WTC11 (cell line): ENCODE results near the gene PHC2. TPM values are rescaled to one million over a fixed set of nuclear protein-coding genes. Genes with fewer than 3 reads are reported as not detected.

ENCODE experiments used
- ATAC-seq: fragments of 200-7000 bp; cut with Tn5 transposase; 2 replicates; pipeline ENCODE4 v1.10.0; 2021; ENCODE audit warnings: mild to moderate bottlenecking, moderate library complexity
- CTCF ChIA-PET: fragments of 300-600 bp; sonication (Branson Sonifier 250); formaldehyde crosslinking; loops from one replicate; lab custom pipeline; 2021; ENCODE audit warnings: antibody characterized with exemption; lab: Charles Lee
- POLR2A ChIA-PET: fragments of 350-600 bp; sonication (Branson Sonifier 250); formaldehyde crosslinking; loops from one replicate; lab custom pipeline; 2021; ENCODE audit warnings: antibody characterized with exemption; lab: Charles Lee
- DNase-seq: peaks from one replicate; pipeline ENCODE4 v3.0.0; 2021; ENCODE audit warnings: low spot score
- H3K27ac Mint-ChIP-seq: 2 replicates; pipeline ENCODE4 v1.8.0; 2021; ENCODE audit warnings: mixed read lengths
- H3K27me3 Mint-ChIP-seq: 2 replicates; pipeline ENCODE4 v1.8.0; 2021; ENCODE audit warnings: low read depth, mild to moderate bottlenecking, moderate library complexity, mixed read lengths
- H3K36me3 Mint-ChIP-seq: 2 replicates; pipeline ENCODE4 v1.8.0; 2021; ENCODE audit warnings: mixed read lengths
- H3K4me1 Mint-ChIP-seq: 2 replicates; pipeline ENCODE4 v1.8.0; 2022; ENCODE audit warnings: mixed read lengths
- H3K4me3 Mint-ChIP-seq: 2 replicates; pipeline ENCODE4 v1.8.0; 2021; ENCODE audit warnings: mild to moderate bottlenecking, moderate library complexity, mixed read lengths
- H3K9me3 Mint-ChIP-seq: 2 replicates; pipeline ENCODE4 v1.8.0; 2021; ENCODE audit warnings: mixed read lengths
- FOXJ3 ChIP-seq: sonication (generic); formaldehyde crosslinking; IDR thresholded peaks from 2 replicates; pipeline ENCODE4 v1.9.0; 2021; ENCODE audit warnings: missing genetic modification reagents, mild to moderate bottlenecking, borderline replicate concordance
- FOXP1 ChIP-seq: sonication (generic); formaldehyde crosslinking; IDR thresholded peaks from 2 replicates; pipeline ENCODE4 v1.8.0; 2022; ENCODE audit warnings: missing genetic modification reagents, mild to moderate bottlenecking, moderate library complexity, borderline replicate concordance
- GTF2I ChIP-seq: fragments of 250-450 bp; sonication (Bioruptor Pico); conservative IDR thresholded peaks from 2 replicates; pipeline ENCODE4 v1.4.0; 2021; ENCODE audit warnings: mild to moderate bottlenecking
- NR1H2 ChIP-seq: sonication (generic); formaldehyde crosslinking; IDR thresholded peaks from 2 replicates; pipeline ENCODE4 v1.9.0; 2021; ENCODE audit warnings: mild to moderate bottlenecking, moderate library complexity, missing genetic modification reagents
- NR2C2 ChIP-seq: sonication (generic); formaldehyde crosslinking; IDR thresholded peaks from 2 replicates; pipeline ENCODE4 v1.8.0; 2022; ENCODE audit warnings: mild to moderate bottlenecking, missing genetic modification reagents
- OVOL2 ChIP-seq: fragments of 250-450 bp; sonication (Bioruptor Pico); IDR thresholded peaks from 2 replicates; pipeline ENCODE4 v1.9.0; 2021; ENCODE audit warnings: mild to moderate bottlenecking, borderline replicate concordance
- RELA ChIP-seq: sonication (generic); formaldehyde crosslinking; IDR thresholded peaks from 2 replicates; pipeline ENCODE4 v1.8.1; 2022; ENCODE audit warnings: missing genetic modification reagents, mild to moderate bottlenecking, borderline replicate concordance
- RORB ChIP-seq: fragments of 250-450 bp; sonication (Bioruptor Pico); IDR thresholded peaks from 2 replicates; pipeline ENCODE4 v1.9.0; 2021; ENCODE audit warnings: mild to moderate bottlenecking
- TP53 ChIP-seq: sonication (generic); formaldehyde crosslinking; IDR thresholded peaks from 2 replicates; pipeline ENCODE4 v1.8.1; 2023; ENCODE audit warnings: mild to moderate bottlenecking, missing genetic modification reagents
- ZBTB21 ChIP-seq: sonication (generic); formaldehyde crosslinking; IDR thresholded peaks from 2 replicates; pipeline ENCODE4 v1.8.1; 2023; ENCODE audit warnings: mild to moderate bottlenecking, missing genetic modification reagents, borderline replicate concordance
- ZNF138 ChIP-seq: sonication (generic); formaldehyde crosslinking; conservative IDR thresholded peaks from 2 replicates; pipeline ENCODE4 v1.8.1; 2022; ENCODE audit warnings: mild to moderate bottlenecking, moderate library complexity, missing genetic modification reagents
- ZNF416 ChIP-seq: fragments of 250-450 bp; sonication (Bioruptor Pico); IDR thresholded peaks from 2 replicates; pipeline ENCODE4 v1.9.0; 2021; ENCODE audit warnings: mild to moderate bottlenecking, inconsistent platforms
- ZNF671 ChIP-seq: fragments of 250-450 bp; sonication (Bioruptor Pico); IDR thresholded peaks from 2 replicates; pipeline ENCODE4 v1.8.0; 2021; ENCODE audit warnings: mild to moderate bottlenecking
- total RNA-seq: library from RNA; stranded (reverse); gene quantifications from 3 replicates; pipeline ENCODE4 v1.2.3, GENCODE V29; 2021
- TF ChIP-seq, protein P1 (sequence below): sonication (generic); formaldehyde crosslinking; IDR thresholded peaks from 2 replicates; pipeline ENCODE4 v1.8.0; 2022; ENCODE audit warnings: mild to moderate bottlenecking, missing genetic modification reagents
- TF ChIP-seq, protein P2 (sequence below): fragments of 250-450 bp; sonication (Bioruptor Pico); IDR thresholded peaks from 2 replicates; pipeline ENCODE4 v1.9.0; 2021; ENCODE audit warnings: mild to moderate bottlenecking, borderline replicate concordance
- TF ChIP-seq, protein P3 (sequence below): sonication (generic); formaldehyde crosslinking; IDR thresholded peaks from 2 replicates; pipeline ENCODE4 v1.8.1; 2023; ENCODE audit warnings: mild to moderate bottlenecking, missing genetic modification reagents
- TF ChIP-seq, protein P4 (sequence below): sonication (generic); formaldehyde crosslinking; IDR thresholded peaks from 2 replicates; pipeline ENCODE4 v1.8.0; 2022; ENCODE audit warnings: mild to moderate bottlenecking, missing genetic modification reagents
- TF ChIP-seq, protein P5 (sequence below): sonication (generic); formaldehyde crosslinking; IDR thresholded peaks from 2 replicates; pipeline ENCODE4 v1.8.1; 2023; ENCODE audit warnings: mild to moderate bottlenecking, missing genetic modification reagents, moderate library complexity

The PHC2 gene
- total RNA-seq, 1 experiment from 2014 or later, result 7.0 TPM

DNA sequence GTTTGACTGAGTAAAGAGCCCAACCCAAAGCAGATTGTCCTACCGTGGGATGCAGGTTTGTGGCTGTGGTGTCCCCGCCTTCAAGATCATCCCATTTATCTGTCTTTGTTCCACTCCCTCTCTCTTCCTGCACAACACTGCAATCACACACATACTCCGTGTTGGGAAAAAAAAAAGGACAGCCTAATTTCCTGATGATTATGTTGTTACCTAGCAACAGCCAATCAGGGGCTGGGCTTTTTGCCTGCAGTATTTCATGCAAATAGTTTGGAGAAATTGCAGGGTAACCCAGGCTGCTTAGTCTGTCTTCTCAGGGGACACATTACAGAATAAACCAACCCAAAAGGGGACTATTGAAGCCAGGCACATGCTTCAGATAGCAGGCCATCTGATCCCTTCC lies 38.3 kb downstream of the PHC2 start (continued):
- TF ChIP-seq ZNF138 (no peak), GTF2I (no peak), ZBTB21 (CRISPR knock-in tag) (no peak), RELA (no peak), OVOL2 (CRISPR knock-in tag) (no peak), FOXJ3 (no peak)
- TF ChIP-seq, protein P1, sequence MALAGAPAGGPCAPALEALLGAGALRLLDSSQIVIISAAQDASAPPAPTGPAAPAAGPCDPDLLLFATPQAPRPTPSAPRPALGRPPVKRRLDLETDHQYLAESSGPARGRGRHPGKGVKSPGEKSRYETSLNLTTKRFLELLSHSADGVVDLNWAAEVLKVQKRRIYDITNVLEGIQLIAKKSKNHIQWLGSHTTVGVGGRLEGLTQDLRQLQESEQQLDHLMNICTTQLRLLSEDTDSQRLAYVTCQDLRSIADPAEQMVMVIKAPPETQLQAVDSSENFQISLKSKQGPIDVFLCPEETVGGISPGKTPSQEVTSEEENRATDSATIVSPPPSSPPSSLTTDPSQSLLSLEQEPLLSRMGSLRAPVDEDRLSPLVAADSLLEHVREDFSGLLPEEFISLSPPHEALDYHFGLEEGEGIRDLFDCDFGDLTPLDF (CRISPR knock-in tag), result no peak
- TF ChIP-seq, protein P2, sequence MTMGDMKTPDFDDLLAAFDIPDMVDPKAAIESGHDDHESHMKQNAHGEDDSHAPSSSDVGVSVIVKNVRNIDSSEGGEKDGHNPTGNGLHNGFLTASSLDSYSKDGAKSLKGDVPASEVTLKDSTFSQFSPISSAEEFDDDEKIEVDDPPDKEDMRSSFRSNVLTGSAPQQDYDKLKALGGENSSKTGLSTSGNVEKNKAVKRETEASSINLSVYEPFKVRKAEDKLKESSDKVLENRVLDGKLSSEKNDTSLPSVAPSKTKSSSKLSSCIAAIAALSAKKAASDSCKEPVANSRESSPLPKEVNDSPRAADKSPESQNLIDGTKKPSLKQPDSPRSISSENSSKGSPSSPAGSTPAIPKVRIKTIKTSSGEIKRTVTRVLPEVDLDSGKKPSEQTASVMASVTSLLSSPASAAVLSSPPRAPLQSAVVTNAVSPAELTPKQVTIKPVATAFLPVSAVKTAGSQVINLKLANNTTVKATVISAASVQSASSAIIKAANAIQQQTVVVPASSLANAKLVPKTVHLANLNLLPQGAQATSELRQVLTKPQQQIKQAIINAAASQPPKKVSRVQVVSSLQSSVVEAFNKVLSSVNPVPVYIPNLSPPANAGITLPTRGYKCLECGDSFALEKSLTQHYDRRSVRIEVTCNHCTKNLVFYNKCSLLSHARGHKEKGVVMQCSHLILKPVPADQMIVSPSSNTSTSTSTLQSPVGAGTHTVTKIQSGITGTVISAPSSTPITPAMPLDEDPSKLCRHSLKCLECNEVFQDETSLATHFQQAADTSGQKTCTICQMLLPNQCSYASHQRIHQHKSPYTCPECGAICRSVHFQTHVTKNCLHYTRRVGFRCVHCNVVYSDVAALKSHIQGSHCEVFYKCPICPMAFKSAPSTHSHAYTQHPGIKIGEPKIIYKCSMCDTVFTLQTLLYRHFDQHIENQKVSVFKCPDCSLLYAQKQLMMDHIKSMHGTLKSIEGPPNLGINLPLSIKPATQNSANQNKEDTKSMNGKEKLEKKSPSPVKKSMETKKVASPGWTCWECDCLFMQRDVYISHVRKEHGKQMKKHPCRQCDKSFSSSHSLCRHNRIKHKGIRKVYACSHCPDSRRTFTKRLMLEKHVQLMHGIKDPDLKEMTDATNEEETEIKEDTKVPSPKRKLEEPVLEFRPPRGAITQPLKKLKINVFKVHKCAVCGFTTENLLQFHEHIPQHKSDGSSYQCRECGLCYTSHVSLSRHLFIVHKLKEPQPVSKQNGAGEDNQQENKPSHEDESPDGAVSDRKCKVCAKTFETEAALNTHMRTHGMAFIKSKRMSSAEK (CRISPR knock-in tag), result no peak
- TF ChIP-seq, protein P3, sequence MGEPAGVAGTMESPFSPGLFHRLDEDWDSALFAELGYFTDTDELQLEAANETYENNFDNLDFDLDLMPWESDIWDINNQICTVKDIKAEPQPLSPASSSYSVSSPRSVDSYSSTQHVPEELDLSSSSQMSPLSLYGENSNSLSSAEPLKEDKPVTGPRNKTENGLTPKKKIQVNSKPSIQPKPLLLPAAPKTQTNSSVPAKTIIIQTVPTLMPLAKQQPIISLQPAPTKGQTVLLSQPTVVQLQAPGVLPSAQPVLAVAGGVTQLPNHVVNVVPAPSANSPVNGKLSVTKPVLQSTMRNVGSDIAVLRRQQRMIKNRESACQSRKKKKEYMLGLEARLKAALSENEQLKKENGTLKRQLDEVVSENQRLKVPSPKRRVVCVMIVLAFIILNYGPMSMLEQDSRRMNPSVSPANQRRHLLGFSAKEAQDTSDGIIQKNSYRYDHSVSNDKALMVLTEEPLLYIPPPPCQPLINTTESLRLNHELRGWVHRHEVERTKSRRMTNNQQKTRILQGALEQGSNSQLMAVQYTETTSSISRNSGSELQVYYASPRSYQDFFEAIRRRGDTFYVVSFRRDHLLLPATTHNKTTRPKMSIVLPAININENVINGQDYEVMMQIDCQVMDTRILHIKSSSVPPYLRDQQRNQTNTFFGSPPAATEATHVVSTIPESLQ (CRISPR knock-in tag), result no peak

DNA sequence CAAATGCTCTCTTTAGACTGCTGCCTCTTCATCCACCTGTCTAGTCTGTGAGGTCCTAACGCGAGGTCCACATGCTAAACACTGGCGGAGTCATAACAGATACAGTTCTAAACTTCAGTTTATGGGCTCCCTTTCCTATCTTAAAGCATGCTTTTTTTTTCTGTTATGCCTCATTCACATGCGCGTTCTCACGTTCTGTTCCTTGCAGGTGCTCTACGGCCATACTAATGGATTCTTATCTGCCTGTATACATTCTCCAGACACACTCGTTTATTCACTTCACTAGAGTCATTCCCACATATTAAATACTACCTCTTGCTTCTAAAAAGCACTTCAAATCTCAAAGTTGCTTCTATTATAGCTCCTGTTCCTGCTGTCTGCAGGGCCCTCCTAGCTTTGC lies 38.7 kb downstream of the PHC2 start:
- POLR2A ChIA-PET, result no interaction called here
- Mint-ChIP-seq H3K9me3 (peaks cover 3% of the 10 kb centered on the region; the same call in 1 of the 2 replicates), H3K27me3 (peaks cover 3% of the 10 kb centered on the region; the same call in 1 of the 2 replicates), H3K4me3 (no peak overlapping the region), H3K36me3 (no peaks in the 10 kb centered on the region), H3K4me1 (peaks cover 16% of the 10 kb centered on the region), H3K27ac (no peak overlapping the region)
- CTCF ChIA-PET, result interaction anchor here (1.5 kb wide), 1 partner anchor 97 kb away, joined by 3 read pairs; no protein-coding TSS in a partner anchor
- DNase-seq (no peak), ATAC-seq (no peak)
- TF ChIP-seq FOXP1 (CRISPR knock-in tag), result no peak
- TF ChIP-seq ZNF671 (CRISPR knock-in tag), result no peak
- TF ChIP-seq ZNF416 (CRISPR knock-in tag), result no peak
- TF ChIP-seq FOXJ3, result no peak

DNA sequence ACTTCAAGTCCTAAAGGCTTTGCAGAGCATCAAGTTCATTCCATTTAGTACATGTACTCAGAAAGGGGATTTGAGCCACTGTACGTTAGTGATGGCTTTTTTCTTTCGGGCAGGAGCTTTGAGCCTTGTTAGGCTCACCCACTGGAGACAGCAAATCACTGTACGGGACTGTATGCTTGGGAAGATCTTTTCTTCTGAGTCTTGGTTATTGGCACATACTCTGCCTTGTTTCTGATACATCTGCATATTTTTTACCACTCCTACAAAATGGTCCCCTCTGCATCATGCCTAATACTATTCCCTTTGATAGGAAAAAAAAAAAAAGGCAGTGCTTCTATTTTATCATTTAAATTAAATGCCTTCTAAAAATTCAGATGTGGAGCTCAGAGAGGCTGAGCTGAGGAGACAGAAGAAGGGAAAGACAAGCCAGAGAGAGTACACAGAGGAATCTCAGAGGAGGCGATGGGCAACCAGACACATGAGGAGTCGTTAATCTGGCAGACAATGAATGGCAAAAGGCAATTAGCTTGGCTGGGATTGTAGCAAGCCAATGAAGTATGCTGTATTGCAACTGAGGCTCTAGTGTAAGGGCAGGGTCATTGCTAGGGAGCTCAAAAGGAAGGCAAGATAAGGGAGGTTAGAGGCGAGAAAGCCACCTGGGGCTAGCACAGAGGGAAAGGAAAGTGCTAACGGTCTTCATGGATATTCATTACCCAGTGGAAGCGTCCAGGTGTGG lies 39.4 kb downstream of the PHC2 start:
- H3K4me3 Mint-ChIP-seq, result no peak overlapping the region
- ChIA-PET POLR2A (no interaction called here), CTCF (interaction anchor here (1.5 to 1.6 kb wide), 2 partner anchors 96 kb away, joined by 3 to 8 read pairs; no protein-coding TSS in a partner anchor)
- peaks cover 3% of the 10 kb centered on the region; the same call in 1 of the 2 replicates for H3K27me3 Mint-ChIP-seq
- TF ChIP-seq, protein P4, sequence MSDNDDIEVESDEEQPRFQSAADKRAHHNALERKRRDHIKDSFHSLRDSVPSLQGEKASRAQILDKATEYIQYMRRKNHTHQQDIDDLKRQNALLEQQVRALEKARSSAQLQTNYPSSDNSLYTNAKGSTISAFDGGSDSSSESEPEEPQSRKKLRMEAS, result no peak
- TF ChIP-seq NR1H2 (CRISPR knock-in tag) (no peak), NR2C2 (no peak), TP53 (no peak), RORB (CRISPR knock-in tag) (no peak)
- TF ChIP-seq, protein P5, sequence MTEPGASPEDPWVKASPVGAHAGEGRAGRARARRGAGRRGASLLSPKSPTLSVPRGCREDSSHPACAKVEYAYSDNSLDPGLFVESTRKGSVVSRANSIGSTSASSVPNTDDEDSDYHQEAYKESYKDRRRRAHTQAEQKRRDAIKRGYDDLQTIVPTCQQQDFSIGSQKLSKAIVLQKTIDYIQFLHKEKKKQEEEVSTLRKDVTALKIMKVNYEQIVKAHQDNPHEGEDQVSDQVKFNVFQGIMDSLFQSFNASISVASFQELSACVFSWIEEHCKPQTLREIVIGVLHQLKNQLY (CRISPR knock-in tag), result no peak
- peaks cover 15% of the 10 kb centered on the region for H3K4me1 Mint-ChIP-seq
- H3K27ac Mint-ChIP-seq, result no peak overlapping the region
- H3K36me3 Mint-ChIP-seq, result no peaks in the 10 kb centered on the region
- H3K9me3 Mint-ChIP-seq, result no peaks in the 10 kb centered on the region
- ATAC-seq, result no peak
- no peak for DNase-seq
